HG03442 (cell line): Measurements from ENCODE around the gene SEMA4F.

Experiments used
- ATAC-seq: cut with Tn5 transposase; IDR thresholded peaks from one replicate; pipeline ENCODE4 v1.9.1; 2021; ENCODE audit warnings: mild to moderate bottlenecking, moderate library complexity; ENCODE audit not compliant: unreplicated experiment

SEMA4F gene

GRCh38 chr2:74658516-74658915 is 4.5 kb downstream of the SEMA4F start:
- ATAC-seq: no peak

DNA sequence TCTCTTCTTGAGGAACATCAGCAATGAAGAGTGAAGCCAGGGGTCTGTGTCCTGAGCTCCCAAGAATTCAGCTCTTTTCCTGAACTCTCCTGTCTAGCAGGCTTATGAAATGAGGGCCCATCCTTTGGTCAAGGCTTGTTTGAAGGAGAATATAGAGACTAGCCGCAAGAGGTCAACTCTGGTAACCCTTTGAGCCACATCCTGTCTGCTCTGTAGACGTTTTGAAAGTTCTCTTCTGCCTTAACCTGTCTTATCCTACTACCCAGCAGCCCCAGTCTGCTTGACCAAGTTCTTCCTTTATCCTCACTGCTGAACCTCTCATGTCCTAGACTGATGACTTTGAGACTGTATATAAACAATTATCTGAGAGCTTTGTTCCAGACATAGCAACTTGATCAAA is 5.4 kb downstream of the SEMA4F start:
- no peak for ATAC-seq

DNA sequence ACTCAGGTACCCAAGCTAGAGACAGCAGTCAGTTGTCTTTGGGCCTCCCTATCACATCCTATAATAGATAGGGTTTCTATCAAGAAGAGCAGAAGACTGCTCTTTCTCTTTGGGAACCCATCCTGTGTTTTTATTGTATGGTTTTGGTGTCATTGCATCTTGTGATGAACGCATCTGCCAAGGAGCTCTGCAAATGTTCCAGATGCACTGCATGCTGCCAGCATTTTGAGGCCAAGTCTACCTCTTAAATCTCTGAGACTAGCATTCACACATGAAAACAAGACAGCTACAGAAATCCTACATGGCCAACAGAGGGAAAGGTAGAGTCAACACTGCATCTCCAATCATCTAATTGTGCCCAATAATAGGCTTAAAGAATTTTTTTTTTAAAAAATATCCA is 14.0 kb downstream of the SEMA4F start:
- no peak for ATAC-seq

GRCh38 chr2:74670263-74670662 is 16.2 kb downstream of the SEMA4F start:
- ATAC-seq: no peak

- no peak for ATAC-seq
Measured at GRCh38 chr2:74671479-74671878, 17.4 kb downstream of the SEMA4F start.

DNA sequence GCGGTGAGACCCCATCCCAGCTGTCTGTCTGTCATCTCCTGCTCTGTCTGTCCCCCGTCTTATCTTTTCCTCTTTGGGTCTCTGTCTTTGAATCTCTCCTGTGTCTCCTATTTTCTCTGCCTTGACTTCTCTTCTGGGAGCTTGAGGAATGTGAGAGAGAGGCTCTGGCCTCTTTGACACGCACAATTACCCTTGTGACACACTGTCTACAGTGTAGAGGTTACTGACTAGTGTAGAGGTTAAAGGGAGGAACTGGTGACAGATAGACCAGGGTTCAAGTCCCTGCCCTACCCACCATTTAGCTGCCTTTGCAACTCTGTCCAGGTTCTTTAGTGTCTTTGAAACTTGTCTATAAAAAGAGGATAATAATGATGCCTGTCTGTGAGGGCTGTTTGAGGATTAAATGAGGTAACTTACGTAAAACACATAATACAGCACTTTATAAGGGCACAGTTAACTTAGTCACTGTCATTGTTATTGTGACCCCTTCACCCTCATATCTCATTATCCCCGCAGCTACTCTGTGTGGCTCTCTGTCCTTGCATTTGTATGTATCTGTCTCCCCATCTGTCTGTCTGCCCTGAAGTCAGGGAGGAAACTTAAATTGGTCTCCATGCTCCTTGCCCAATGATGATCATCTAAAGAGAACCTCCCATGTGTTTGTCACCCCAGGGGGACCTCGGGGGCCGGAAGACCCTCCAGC is 19.9 kb downstream of the SEMA4F start:
- ATAC-seq: no peak

GRCh38 chr2:74675090-74675489 is 21.0 kb downstream of the SEMA4F start:
- ATAC-seq: no peak

- no peak for ATAC-seq
Measured at GRCh38 chr2:74676331-74676730, 22.3 kb downstream of the SEMA4F start.

GRCh38 chr2:74679615-74680014 is 25.6 kb downstream of the SEMA4F start:
- no peak for ATAC-seq

DNA sequence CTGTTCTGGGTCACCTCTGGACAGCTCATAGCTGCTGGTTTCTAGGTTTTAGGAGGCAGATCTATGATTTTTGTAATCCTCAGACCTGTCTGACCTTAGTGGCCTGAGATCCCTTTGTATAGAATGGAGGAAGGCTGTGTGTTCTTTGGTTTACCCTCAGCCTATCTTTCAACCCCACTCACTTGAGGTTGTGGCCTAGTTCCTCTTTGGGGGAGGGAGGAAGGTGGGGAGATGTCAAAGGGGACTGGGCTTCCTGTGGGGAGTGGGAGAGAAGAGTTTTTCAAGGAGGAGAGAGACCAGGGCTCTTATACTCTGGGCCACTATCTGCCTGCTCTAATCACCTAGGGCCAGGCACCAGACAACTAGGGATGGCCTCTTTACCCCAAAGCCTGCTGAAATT is 28.5 kb downstream of the SEMA4F start:
- ATAC-seq: no peak

GRCh38 chr2:74685408-74685807 is 31.4 kb downstream of the SEMA4F start:
- ATAC-seq: no peak

GRCh38 chr2:74688881-74689280 is 34.8 kb downstream of the SEMA4F start:
- ATAC-seq: no peak

GRCh38 chr2:74689671-74690070 is 35.6 kb downstream of the SEMA4F start:
- ATAC-seq: no peak

DNA sequence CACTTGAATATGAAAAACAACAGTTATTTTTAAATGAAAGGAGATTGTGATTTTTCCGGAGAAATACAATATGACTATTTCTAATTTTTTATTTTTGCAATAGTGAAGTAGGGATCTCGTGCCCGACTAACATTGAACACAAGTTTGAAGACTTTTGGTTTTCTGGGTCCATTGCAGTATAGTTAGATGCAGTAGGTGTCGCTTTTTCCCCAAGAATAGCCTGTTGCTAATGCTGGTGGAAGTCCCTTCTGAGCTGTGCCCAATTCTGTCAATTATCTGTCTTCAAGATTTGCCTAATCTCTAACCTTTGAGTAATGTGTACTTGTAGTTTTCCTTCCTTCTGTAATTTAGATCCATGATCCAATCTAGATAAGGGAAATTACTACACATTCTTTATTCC is 36.5 kb downstream of the SEMA4F start:
- ATAC-seq: no peak

DNA sequence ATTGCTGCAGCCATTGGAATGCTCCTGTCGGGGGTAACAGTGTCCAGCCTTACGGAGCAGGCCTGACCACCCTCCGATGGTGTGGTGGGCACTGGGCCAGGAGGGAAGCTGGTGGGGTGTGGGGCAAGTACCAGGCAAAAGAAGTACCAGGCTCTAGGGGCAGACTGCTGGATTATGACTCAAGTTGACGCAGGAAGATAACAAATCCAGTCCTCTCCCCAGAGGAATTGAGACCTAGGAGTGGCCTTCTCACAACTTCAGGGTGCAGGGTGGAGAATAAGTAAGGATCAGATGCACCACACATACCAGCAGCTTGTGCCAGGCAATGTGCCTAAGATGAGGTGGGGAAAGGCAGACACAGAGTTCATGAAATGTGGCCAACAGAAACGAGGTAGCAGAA is 37.9 kb downstream of the SEMA4F start:
- no peak for ATAC-seq

- ATAC-seq: no peak
Measured at GRCh38 chr2:74693213-74693612, 39.2 kb downstream of the SEMA4F start.

DNA sequence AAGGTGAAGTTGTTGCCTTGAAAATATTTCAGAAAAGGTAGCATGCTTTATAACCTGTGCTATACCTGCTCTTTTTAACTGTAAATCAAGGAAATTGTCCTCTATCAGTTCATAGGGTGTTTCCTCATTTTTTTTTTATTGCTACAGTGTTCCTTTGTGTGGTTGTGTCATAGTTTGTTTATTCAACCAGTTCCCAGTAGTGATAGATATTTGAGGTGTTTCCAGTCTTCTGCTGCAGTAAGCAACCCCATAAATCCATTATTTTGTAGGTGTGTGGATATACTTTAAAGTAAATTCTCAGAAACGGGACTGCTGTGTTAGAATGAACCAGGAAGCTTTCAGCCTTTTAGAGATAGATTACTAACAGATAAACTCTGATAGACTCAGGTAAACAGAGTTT is 39.6 kb downstream of the SEMA4F start:
- ATAC-seq: no peak

GRCh38 chr2:74694281-74694680 is 40.2 kb downstream of the SEMA4F start:
- no peak for ATAC-seq

DNA sequence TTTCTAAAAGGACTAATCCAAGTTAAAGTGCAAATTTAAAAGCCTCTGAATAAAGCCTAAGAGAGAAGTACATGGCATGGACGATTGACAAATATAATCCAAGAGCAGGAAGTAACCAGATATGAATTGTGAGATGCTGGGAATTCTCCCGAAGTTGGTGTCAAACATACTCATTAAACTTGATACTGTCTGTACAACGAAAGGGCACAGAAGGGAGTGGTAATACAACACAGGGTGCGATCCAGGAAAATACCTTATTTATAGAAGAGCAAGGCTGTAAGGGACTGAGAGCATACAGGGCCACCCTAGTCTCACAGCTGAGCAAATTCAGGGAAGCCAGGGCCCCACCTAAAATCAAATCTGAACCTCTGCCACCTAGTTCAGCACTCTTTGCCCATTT is 41.6 kb downstream of the SEMA4F start:
- ATAC-seq: no peak

DNA sequence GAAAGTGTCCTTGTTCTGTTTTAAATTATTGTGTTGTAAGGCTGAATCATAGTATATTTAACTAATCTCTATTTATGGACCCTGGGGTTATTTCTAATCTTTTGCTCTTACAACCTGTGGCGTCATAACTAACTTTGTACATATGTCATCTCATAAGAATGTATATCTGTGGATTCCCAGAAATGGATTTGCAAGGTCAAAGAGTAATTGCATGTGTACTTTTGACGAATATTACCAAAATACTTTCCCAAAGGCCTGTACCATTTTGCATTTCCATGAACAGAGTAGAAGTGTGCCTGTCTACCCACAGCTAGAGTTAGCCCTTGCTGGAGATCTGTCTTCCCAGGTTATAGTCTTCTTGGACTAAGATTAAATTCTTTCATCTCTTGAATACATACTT is 42.8 kb downstream of the SEMA4F start:
- no peak for ATAC-seq

GRCh38 chr2:74700643-74701372 is 46.8 kb downstream of the SEMA4F start:
- no peak for ATAC-seq

- no peak for ATAC-seq
Measured at GRCh38 chr2:74702001-74702715, 48.1 kb downstream of the SEMA4F start.
